PC-3 (cell line): Measurements from ENCODE around the gene HES1. TPM values are rescaled to one million over a fixed set of nuclear protein-coding genes. Genes with fewer than 3 reads are reported as not detected.
A peak's percentile ranks its signal among the peaks of the same experiment; 100 is the strongest.

Experiments
- ATAC-seq: fragments of 200-7000 bp; cut with Tn5 transposase; 2 replicates; pipeline ENCODE4 v1.9.1; 2020; ENCODE audit warnings: mild to moderate bottlenecking, moderate library complexity
- BruUV-seq: library from RNA; stranded (reverse); fragments of 400-500 nt; replicated peaks from 2 replicates; lab custom pipeline; 2021; lab: Mats Ljungman, UMichigan
- CTCF ChIA-PET: fragments of 300-600 bp; sonication (Branson Sonifier 250); formaldehyde crosslinking; loops from one replicate; lab custom pipeline; 2022; ENCODE audit warnings: antibody characterized with exemption; lab: Charles Lee
- POLR2A ChIA-PET: fragments of 300-600 bp; sonication (Branson Sonifier 250); formaldehyde crosslinking; loops from one replicate; lab custom pipeline; 2022; ENCODE audit warnings: antibody characterized with exemption; ENCODE audit not compliant: unreplicated experiment; lab: Charles Lee
- DNase-seq: peaks from one replicate; pipeline ENCODE4 v3.0.0-alpha.2; 2015
- H2AFZ ChIP-seq: fragments of 300-600 bp; sonication (generic); 2 replicates; pipeline ENCODE4 v1.6.0; 2016; ENCODE audit warnings: antibody characterized with exemption, low read length
- H3F3A ChIP-seq: fragments of 300-600 bp; sonication (generic); one replicate; pipeline ENCODE4 v1.6.0; 2017; ENCODE audit warnings: antibody characterized with exemption, low read length, control low read depth, mild to moderate bottlenecking; ENCODE audit not compliant: unreplicated experiment
- H3K27ac ChIP-seq: fragments of 300-600 bp; sonication (generic); 2 replicates; pipeline ENCODE4 v1.5.1; 2016; ENCODE audit warnings: mild to moderate bottlenecking, low read length
- H3K27me3 ChIP-seq: fragments of 300-600 bp; sonication (generic); 2 replicates; pipeline ENCODE4 v1.6.1; 2016; ENCODE audit warnings: low read length, mixed read lengths
- H3K36me3 ChIP-seq: fragments of 300-600 bp; sonication (generic); 2 replicates; pipeline ENCODE4 v1.6.1; 2016; ENCODE audit warnings: low read depth, mixed run types, low read length, mixed read lengths
- H3K4me1 ChIP-seq: fragments of 300-600 bp; sonication (generic); 2 replicates; pipeline ENCODE4 v1.5.1; 2016; ENCODE audit warnings: low read length; ENCODE audit not compliant: insufficient read depth
- H3K4me2 ChIP-seq: fragments of 300-600 bp; sonication (generic); 2 replicates; pipeline ENCODE4 v1.6.0; 2016; ENCODE audit warnings: low read length
- H3K4me3 ChIP-seq: fragments of 300-600 bp; sonication (generic); 2 replicates; pipeline ENCODE4 v1.5.1; 2016; ENCODE audit warnings: mild to moderate bottlenecking, low read length, mixed read lengths
- H3K79me2 ChIP-seq: fragments of 300-600 bp; sonication (generic); 2 replicates; pipeline ENCODE4 v1.6.1; 2017; ENCODE audit warnings: low read length, mixed read lengths
- H3K9ac ChIP-seq: fragments of 300-600 bp; sonication (generic); 2 replicates; pipeline ENCODE4 v1.6.0; 2016; ENCODE audit warnings: mild to moderate bottlenecking, low read length
- H3K9me2 ChIP-seq: fragments of 300-600 bp; sonication (generic); replicated peaks from 2 replicates; pipeline ENCODE4 v1.6.1; 2016; ENCODE audit warnings: mixed run types, low read length, mixed read lengths
- H3K9me3 ChIP-seq: fragments of 300-600 bp; sonication (generic); 2 replicates; pipeline ENCODE4 v1.6.1; 2016; ENCODE audit warnings: low read length, mixed read lengths
- H4K20me1 ChIP-seq: fragments of 300-600 bp; sonication (generic); 2 replicates; pipeline ENCODE4 v1.6.1; 2016; ENCODE audit warnings: low read length, mixed read lengths
- EZH2 ChIP-seq: fragments of 300-600 bp; sonication (generic); IDR thresholded peaks from one replicate; pipeline ENCODE4 v1.6.1; 2017; ENCODE audit warnings: antibody characterized with exemption, mild to moderate bottlenecking, low read length; ENCODE audit not compliant: unreplicated experiment
- EZH2phosphoT487 ChIP-seq: fragments of 300-600 bp; sonication (generic); IDR thresholded peaks from 2 replicates; pipeline ENCODE4 v1.6.1; 2018; ENCODE audit warnings: mild to moderate bottlenecking, antibody characterized with exemption, low read length, borderline replicate concordance
- intact Hi-C: fragments of 100-400 bp; cut with micrococcal nuclease; formaldehyde crosslinking; loops from 2 replicates; pipeline ENCODE4 v1.9.0; 2023
- total RNA-seq: library from RNA; depleted of rRNA; stranded (reverse); fragments of >200 nt; gene quantifications from 2 replicates; pipeline ENCODE4 v1.2.3, GENCODE V29; 2014
- TF ChIP-seq, protein P1 (sequence below): fragments of 300-600 bp; sonication (generic); conservative IDR thresholded peaks from 2 replicates; pipeline ENCODE4 v1.5.1; 2017; ENCODE audit warnings: antibody characterized with exemption, low read depth, mild to moderate bottlenecking, low read length

The HES1 gene
- total RNA-seq, 1 experiment from 2014 or later: 906 TPM

GRCh38 chr3:194121891-194122631 lies 13.9 kb upstream of the HES1 start:
- Histone ChIP-seq H3F3A (no peaks in the 10 kb centered on the region), H3K27ac (peak overlapping the region; percentile 46), H3K4me1 (peaks cover 38% of the 10 kb centered on the region), H3K4me3 (peak overlapping the region; percentile 5; the same call in 1 of the 2 replicates), H3K9me3 (no peaks in the 10 kb centered on the region), H3K9ac (peak overlapping the region; percentile 3; the same call in 1 of the 2 replicates), H4K20me1 (no peaks in the 10 kb centered on the region), H3K27me3 (no peaks in the 10 kb centered on the region), H3K36me3 (no peaks in the 10 kb centered on the region), H2AFZ (peak overlapping the region; percentile 5; the same call in 1 of the 2 replicates), H3K79me2 (no peaks in the 10 kb centered on the region), H3K9me2 (no peaks in the 10 kb centered on the region), H3K4me2 (peak overlapping the region; percentile 62)
- POLR2A ChIA-PET: no interaction called here
- BruUV-seq: no TSS peak
- DNase-seq (peak; percentile 88), ATAC-seq (peak; percentile 95)
- CTCF ChIA-PET: no interaction called here
- TF ChIP-seq, protein P1, sequence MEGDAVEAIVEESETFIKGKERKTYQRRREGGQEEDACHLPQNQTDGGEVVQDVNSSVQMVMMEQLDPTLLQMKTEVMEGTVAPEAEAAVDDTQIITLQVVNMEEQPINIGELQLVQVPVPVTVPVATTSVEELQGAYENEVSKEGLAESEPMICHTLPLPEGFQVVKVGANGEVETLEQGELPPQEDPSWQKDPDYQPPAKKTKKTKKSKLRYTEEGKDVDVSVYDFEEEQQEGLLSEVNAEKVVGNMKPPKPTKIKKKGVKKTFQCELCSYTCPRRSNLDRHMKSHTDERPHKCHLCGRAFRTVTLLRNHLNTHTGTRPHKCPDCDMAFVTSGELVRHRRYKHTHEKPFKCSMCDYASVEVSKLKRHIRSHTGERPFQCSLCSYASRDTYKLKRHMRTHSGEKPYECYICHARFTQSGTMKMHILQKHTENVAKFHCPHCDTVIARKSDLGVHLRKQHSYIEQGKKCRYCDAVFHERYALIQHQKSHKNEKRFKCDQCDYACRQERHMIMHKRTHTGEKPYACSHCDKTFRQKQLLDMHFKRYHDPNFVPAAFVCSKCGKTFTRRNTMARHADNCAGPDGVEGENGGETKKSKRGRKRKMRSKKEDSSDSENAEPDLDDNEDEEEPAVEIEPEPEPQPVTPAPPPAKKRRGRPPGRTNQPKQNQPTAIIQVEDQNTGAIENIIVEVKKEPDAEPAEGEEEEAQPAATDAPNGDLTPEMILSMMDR: no peak
- no peak for TF ChIP-seq EZH2
- TF ChIP-seq EZH2phosphoT487: no peak
- intact Hi-C loops: loop anchor here (1.0 to 2.0 kb wide), 2 partner anchors 9 to 31 kb away; no protein-coding TSS in a partner anchor

DNA sequence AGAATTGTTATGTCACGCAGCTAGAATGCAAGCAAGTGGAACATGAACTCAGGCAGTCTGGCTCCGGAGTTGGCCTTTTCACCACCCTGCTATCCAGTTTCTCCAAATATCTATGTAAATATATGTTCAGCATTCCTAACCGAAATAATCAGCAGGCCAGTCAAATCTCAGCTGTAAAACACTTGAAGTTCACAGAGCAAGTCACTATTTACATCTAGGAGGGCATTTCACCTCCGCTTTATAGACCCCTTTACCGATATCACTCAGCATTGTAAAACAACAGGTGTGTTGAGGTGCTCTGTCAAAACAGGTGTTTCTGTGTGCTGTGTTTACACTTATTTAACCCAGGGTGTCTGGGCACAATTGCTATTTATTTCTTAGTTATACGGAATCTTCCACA lies 12.2 kb upstream of the HES1 start:
- ChIA-PET CTCF (no interaction called here), POLR2A (no interaction called here)
- Histone ChIP-seq H3K4me1 (peaks cover 41% of the 10 kb centered on the region), H3K9me3 (no peaks in the 10 kb centered on the region), H3F3A (no peaks in the 10 kb centered on the region), H3K27me3 (no peaks in the 10 kb centered on the region), H3K4me3 (no peak overlapping the region), H3K9me2 (no peaks in the 10 kb centered on the region), H3K9ac (no peak overlapping the region), H2AFZ (no peak overlapping the region), H3K79me2 (no peaks in the 10 kb centered on the region), H3K27ac (no peak overlapping the region), H4K20me1 (no peaks in the 10 kb centered on the region), H3K36me3 (no peaks in the 10 kb centered on the region), H3K4me2 (no peak overlapping the region)
- no TSS peak for BruUV-seq
- TF ChIP-seq, protein P1: no peak
- no peak for TF ChIP-seq EZH2
- no peak for TF ChIP-seq EZH2phosphoT487
- DNase-seq (peak; percentile 42), ATAC-seq (no peak)
- intact Hi-C loops: no loop called here

GRCh38 chr3:194124193-194124592 lies 11.8 kb upstream of the HES1 start:
- ChIA-PET CTCF (no interaction called here), POLR2A (no interaction called here)
- no TSS peak for BruUV-seq

More at GRCh38 chr3:194124193-194124592, 11.8 kb upstream of the HES1 start:
- no peak overlapping the region for H2AFZ ChIP-seq
- DNase-seq: no peak
- no peak for ATAC-seq
- intact Hi-C loops: no loop called here
- no peak overlapping the region for H3K4me3 ChIP-seq
- no peaks in the 10 kb centered on the region for H3F3A ChIP-seq
- H3K9me3 ChIP-seq: no peaks in the 10 kb centered on the region
- no peaks in the 10 kb centered on the region for H4K20me1 ChIP-seq
- no peak overlapping the region for H3K4me2 ChIP-seq
- no peaks in the 10 kb centered on the region for H3K36me3 ChIP-seq
- no peaks in the 10 kb centered on the region for H3K9me2 ChIP-seq
- no peak overlapping the region for H3K9ac ChIP-seq
- TF ChIP-seq, protein P1: no peak
- no peak for TF ChIP-seq EZH2phosphoT487
- no peak for TF ChIP-seq EZH2
- no peak overlapping the region for H3K27ac ChIP-seq
- no peaks in the 10 kb centered on the region for H3K79me2 ChIP-seq
- no peaks in the 10 kb centered on the region for H3K27me3 ChIP-seq
- peaks cover 44% of the 10 kb centered on the region for H3K4me1 ChIP-seq
